WTC11 (cell line): ENCODE data around the gene CARM1.

Experiments
- CTCF ChIP-seq: fragments of 200-600 bp; IDR thresholded peaks from 2 replicates; pipeline ENCODE4 v1.8.0; 2022; ENCODE audit warnings: antibody characterized with exemption
- MAX ChIP-seq: sonication (generic); formaldehyde crosslinking; IDR thresholded peaks from 2 replicates; pipeline ENCODE4 v1.8.0; 2022; ENCODE audit warnings: mild to moderate bottlenecking, missing genetic modification reagents
- PRRX2 ChIP-seq: fragments of 250-450 bp; sonication (Bioruptor Pico); IDR thresholded peaks from 2 replicates; pipeline ENCODE4 v1.8.0; 2021; ENCODE audit warnings: mild to moderate bottlenecking
- STAT6 ChIP-seq: sonication (generic); formaldehyde crosslinking; conservative IDR thresholded peaks from 2 replicates; pipeline ENCODE4 v1.8.1; 2023; ENCODE audit warnings: mild to moderate bottlenecking, low read depth, missing genetic modification reagents, moderate library complexity
- TEAD1 ChIP-seq: sonication (generic); formaldehyde crosslinking; IDR thresholded peaks from 2 replicates; pipeline ENCODE4 v1.8.0; 2022; ENCODE audit warnings: mild to moderate bottlenecking, missing genetic modification reagents
- ZBTB21 ChIP-seq: sonication (generic); formaldehyde crosslinking; IDR thresholded peaks from 2 replicates; pipeline ENCODE4 v1.8.1; 2023; ENCODE audit warnings: mild to moderate bottlenecking, missing genetic modification reagents, borderline replicate concordance
- ZNF232 ChIP-seq: sonication (generic); formaldehyde crosslinking; IDR thresholded peaks from 2 replicates; pipeline ENCODE4 v1.8.0; 2022; ENCODE audit warnings: mild to moderate bottlenecking, missing genetic modification reagents
- ZNF416 ChIP-seq: fragments of 250-450 bp; sonication (Bioruptor Pico); IDR thresholded peaks from 2 replicates; pipeline ENCODE4 v1.9.0; 2021; ENCODE audit warnings: mild to moderate bottlenecking, inconsistent platforms
- ZNF512 ChIP-seq: sonication (generic); formaldehyde crosslinking; IDR thresholded peaks from 2 replicates; pipeline ENCODE4 v1.8.1; 2022; ENCODE audit warnings: missing genetic modification reagents, borderline replicate concordance

- TF ChIP-seq CTCF (peak; percentile 56), MAX (no peak), TEAD1 (CRISPR knock-in tag) (no peak), ZBTB21 (CRISPR knock-in tag) (no peak), STAT6 (CRISPR knock-in tag) (no peak), ZNF416 (CRISPR knock-in tag) (no peak), ZNF232 (no peak), PRRX2 (CRISPR knock-in tag) (no peak), ZNF512 (CRISPR knock-in tag) (no peak)
These were observed at the start of gene CARM1 for GRCh38 chr19:10870955-10871603.
